NOMO-1 treated with dmso at 0.1 percent for 144 hours (cell line): ENCODE data around the gene NOS3.

Source experiments
- DNase-seq: peaks from one replicate; lab custom pipeline; 2025; ENCODE audit not compliant: unreplicated experiment; lab: John Stamatoyannopoulos, UW

Gene NOS3

DNA sequence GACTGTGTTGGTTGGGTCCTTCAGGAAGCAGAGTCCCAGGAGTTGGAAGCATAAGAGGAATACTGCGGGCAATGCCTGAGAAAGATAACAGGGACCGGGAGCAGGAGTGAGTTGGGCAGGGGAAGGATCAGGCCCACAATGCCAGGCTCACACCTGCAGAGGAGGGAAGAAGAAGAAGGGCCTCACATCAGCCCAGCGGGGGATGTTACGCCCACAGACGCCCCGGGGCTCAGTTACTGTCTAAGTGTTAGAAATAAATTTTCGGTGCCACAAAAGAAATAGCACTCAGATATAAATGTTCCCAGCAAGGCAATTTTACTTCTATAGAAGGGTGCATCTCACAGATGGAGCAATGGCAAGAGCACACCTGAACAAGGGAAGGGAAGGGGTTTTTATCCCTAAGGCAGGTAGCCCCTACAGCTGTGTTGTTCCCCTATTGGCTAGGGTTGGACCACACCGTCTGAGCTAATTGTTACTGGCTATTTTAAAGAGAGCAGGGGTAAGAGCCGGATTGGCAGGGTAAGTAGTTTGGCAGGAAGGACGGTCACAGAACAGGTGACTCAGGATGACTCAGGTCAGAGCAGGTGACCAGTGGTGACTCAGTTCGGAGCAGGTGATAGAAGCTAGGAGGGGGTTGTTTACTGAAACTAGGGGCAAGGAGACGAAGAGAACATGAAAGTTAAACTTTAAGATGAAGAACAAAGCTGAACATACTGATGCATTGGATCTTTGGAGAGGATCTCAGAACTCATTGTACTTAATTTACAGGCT is at the start of gene NOS3:
Gene NOS3 (plus strand): TSS at position 602 of the 771 bp plus-strand sequence. CDS start 2,787 bp downstream, outside the sequence.
- no peak for DNase-seq

DNA sequence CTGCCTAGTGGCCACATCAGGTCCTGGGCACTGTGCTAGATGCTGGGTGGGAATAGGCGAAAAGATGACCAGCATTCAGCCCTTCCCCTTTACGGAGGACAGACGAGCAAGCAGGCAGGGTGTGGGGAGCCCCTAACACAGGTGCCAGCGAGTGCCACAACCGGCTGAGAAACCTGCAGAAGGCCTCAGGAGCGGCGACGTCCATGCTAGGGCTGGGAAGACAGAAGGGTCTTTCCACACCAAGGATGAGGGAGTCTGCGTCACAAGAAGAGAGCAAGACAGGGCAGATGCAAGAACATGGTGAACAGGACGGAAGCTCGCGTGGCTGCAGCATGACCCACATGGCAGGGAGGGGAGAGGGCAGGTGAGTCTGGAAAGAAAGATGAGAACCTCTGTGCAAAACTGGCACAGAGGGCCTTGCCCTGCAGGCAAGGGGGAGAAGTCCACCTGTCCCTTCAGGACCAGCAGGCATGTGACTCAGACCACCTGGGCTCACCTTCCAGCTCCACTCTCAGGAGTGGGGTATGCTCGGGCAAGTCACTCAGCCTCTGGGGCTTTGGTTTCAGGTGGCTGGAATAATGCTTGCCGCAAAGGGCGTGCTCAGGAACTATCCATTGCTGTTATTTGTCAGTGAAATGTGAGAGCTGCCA is 49.3 kb upstream of the NOS3 start:
- no peak for DNase-seq

DNA sequence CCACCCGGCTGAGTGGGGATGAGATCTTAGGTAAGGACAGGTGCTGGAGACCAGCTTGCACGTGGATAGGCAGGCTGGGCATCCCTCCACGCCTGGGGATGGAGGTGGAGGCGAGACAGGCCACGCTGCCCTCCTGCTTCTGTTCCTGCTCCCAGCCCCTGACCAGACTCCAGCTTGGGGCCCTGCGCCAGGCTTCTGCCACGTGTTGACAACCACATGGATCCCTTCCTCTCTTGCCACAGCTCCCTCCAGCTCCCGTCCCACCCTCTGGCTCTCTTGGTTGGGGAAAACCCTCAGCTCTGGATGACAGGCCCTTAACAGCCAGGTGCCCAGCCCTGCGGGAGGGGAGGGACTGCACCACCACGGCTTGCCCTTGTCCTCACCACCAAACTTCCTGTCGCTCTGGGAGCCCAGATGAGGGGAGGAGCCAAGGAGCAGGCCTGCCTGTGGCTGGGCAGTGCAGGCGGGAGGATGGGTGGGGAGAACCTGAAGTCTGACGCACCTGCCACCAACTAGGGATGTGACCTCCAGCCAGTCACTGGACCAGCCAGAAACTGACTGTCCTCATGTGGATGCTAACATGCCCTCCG is 48.7 kb upstream of the NOS3 start:
- no peak for DNase-seq

DNA sequence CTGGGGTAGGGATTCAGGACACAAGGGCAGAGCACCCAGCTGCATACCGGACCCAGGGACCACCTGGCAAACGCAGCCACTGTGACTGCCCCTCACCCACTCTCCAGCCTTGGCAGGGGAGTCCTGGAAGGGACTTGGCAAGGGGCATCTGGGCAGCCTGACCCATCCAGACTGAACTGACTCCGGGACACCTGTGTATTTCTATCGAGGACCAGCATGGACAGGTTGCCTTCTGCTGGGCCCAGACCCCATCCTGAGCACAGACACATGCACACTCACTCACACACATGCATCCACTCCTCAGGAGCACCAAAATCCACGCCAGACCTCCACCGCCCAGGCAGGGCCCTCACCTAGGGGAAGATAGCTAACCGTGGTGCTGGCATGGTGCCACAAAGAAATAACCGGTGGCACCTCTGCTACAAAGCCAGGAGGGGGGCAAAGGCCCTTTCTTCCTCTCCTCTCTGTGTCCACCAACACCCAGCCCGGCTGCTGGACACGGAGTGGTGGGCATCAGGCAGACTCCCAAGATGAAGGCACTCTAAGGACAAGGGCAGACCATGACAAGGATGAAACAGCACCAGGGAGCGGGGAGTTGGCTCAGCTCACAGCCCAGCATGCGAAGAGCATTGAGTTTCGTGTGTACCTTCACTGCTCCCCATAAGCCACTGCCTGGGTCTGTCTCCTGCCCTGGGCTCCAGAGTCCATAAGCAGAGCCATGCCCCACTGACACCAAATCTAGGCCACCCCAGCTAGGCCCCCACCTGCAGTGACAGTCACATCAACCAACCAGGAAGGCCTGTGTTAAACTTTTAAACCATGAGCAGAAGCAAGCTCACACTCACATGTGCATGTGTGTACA is 48.0 kb upstream of the NOS3 start:
- DNase-seq, result no peak

DNA sequence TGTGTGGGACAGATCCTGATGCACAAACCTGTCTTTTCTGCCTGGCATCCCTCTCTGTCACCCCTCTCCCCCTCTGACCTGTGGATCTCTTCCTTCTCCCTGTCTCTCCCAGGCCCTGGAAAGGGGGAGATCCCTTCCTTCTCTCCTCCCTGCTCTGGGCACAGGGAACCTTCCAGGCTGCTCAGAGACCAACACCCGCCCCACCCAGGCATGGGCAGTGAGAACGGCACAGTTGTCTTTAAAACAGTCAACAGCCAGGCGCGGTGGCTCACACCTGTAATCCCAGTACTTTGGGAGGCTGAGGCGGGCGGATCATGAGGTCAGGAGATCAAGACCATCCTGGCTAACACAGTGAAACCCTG is 47.4 kb upstream of the NOS3 start:
- no peak for DNase-seq

DNA sequence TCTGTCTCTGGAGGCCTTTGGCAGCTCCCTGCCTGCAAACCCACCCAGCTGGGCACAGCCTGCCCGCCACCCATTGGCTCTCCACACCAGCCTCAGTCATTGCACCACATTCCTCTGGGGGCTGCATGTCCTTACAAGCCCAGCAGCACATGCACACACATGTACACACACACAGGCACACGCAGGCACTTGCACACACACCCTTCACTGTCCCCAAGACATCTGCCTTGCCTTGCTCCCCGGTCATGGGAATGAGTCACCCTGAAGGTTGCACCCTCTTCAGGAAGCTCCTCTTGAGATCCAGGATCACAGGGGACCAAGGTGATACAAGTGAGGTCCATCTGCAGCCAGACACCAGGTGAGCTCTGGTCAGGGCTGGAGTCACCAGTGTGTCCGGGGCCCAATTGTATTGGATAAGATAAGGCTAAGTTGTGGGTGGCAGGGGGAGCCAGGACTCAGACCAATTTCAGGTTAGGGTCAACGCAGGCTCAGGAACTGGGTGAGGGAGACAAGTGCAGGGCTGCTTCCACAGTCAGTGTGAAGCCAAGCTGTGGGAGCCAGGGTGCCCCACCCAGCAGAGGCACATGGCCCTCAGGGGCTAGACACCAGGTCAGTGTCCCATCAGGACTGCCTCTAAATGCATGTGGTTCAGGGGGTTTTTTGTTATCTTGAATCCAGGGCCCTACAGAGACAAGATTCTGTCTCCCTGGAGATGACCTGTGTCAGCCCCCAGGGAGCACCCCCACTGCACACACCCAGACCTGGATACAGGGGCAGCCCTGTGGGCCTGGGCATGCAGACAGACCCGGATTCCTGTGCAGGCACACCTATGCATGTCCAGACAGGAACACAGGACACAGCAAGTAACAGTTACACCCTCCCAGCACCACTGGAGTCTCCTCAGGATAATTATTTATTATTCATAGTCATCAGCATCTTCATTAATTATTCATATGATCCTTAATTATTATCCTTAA is 46.5 kb upstream of the NOS3 start:
- DNase-seq, result no peak

DNA sequence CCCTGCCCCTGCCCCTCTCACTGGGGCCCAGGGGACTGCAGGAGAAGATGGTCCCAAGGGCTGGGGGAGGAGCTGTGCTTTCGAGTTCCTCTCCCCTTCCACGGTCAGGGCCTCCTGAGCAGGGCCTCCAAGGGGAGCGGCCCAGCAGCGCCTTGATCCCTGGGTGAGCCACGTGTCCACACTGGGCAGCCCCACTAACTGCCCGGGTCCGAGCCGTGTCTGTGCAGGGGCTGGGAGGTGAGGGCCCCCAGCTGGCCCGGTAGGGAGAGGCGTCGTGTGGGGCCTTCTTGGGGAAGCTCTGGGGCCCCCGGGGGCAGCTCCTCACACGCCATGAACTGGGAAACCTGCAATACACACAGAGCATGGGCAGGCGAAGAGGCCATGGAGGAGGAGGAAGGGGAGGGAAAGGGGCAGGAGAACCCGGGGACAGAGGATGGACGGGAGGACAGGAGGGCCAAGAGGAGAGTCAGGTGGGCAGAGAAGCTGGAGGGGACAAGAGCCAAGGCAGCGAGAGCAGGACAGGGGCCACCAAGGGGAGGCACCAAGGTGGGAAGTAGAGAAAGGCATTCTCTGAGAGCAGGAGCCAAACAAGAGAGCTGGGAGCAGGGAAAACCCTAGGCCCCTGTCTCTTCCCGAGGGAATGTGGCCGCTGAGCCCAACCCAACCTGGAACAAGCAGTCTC is 45.5 kb upstream of the NOS3 start:
- DNase-seq, result no peak

DNA sequence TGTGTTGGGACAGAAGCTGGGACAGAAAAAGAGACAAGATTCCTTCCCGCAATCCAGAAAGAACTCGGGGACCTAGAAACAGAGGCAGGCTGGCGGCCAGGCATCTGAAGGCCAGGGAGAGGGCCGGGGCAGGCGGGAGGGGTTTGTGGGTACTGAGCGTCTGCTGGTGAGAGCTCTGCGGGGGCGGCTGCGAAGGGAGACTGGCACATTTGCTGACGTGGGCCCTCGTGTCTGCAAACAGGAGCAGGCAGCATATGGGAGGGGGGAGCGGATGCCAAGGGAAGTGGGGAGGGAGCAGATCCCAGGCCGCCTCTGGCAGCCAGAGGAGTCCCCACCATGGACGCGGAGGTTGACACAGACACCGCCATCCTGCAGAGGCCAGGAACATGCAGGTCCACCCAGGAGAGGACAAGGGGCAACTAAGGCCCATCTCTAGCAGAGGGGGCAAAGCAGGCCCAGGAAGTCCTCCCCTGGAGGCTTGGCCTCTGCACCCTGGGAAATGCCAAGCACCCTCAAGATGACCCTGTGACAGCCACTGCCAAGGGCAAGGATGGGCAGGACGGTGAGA is 44.9 kb upstream of the NOS3 start:
- no peak for DNase-seq

DNA sequence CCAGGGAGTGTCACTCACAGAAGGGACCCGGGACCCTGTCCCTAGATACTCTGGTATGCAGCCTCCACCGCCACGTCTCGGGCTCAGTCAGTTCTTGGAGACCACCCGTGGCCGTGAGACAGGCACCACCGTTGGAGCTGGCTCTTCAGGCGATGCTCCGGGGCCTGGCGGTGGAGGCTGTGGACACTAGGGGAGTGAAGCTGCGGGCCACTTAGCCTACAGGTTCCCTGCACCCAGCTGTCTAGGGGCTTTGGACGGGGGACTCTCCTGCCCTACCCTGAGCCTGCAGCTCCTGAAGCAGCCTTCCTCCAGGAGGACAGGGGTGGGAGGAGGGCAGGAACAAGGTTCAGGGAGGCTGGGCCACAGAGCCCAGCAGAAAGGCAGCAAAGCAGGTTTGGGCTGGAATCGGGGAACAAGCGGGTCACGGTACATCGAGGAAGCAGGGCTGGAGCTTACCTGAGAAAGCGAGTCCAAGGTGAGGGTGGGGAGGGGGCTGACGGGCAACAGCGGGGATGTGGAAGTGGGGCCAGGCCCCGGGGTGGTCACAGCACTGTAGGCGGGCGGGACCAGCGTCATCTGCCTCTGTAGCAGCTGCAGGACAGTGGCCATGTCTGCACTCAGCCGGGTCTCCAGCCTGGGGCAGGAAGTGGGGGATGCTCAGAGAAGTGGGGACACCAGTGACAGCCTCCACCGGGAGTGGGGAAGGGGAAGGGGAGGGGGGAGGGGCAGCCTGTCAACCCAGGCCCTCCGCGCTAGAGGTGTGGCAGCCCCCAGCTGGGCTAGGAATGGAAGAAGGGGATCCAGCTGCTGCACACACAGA is 44.2 kb upstream of the NOS3 start:
- no peak for DNase-seq

DNA sequence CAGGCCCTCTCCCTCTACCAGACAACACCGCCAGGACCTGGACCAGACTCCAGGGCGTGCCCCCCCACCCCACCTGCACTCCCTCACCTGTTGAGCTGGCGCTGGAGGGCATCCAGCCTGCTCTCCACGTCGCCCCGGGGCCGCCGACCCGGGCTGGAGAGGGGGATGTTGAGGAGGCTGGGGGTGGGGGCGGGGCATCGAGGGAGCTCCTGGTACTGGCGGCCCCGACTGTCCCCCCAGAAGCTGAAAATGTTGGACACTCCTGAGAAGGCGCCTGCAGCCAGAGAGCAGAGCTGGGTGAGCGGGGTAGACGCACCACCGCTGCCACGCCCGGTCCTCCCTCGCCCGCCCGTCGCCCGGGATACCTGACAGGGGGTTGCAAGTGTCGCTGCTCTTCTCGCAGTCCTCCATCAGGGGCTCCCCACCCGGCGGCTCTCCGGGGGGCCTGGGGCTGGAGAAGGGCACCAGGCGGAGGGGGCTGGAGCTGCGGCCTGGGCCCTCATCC is 43.5 kb upstream of the NOS3 start:
- no peak for DNase-seq

DNA sequence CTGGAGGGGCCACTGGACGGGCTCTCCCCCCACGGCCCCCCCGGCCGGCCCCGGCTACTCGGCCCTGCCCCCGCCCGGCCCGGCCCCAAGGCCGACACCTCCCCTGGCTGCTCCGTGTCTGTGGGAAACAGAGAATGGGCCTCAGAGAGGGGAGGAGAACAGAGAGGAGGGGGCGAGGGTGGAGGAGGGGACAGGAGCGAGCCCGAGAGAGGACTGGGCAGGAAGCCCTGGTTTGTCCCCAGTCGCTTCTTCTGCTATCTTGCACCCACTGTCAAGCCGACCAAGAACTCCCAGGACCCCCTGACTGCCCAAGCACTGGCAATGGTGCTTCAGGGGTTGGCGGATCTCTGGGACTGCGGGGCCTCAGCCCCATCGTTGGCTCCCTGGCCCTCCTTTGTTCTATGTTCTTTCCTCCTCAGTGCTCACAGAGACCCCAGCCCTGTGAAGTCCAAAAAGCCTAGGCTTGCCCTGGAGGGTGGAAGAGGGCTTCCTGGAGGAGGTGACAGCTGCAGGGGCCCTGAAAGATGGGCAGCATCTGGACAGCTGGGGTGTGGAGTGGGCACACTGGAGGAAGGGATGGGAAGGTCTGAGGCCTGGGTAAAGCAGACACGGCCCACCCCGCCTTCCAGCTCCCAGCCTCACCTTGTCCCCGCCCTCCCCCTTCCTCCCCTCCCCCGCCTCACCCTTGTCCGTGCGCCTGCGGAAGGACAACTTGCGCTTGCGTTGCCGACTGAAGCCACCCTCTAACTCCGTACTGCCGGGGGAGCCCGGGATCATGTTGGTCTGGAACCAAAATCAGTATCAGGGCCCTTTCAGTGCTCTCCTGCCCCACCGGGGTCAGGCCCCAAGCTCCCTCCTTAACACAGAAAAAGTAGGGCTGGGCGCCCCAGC is 42.8 kb upstream of the NOS3 start:
- DNase-seq, result no peak

DNA sequence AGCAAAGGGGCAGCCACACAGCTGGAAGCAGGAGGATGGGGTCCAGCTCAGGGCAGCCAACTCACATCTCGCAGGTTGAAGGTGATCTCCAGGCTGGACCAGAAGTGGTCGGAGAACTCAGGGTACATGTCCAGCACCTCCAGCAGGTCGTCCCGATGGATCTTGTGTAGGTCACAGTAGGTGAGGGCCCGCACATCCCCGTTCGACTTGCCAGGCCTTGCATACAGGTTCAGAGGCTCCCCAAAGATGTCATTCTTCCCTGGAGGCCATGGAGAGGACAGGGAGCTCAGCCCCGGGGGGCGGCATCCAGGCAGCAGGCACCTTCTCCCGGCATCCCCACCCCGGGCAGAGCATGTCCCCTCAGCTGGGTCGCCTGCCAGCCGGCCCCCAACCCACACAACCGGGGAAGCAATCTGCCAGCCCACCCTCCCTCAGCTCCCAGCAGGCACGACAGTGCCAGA is 42.0 kb upstream of the NOS3 start:
- DNase-seq, result no peak

DNA sequence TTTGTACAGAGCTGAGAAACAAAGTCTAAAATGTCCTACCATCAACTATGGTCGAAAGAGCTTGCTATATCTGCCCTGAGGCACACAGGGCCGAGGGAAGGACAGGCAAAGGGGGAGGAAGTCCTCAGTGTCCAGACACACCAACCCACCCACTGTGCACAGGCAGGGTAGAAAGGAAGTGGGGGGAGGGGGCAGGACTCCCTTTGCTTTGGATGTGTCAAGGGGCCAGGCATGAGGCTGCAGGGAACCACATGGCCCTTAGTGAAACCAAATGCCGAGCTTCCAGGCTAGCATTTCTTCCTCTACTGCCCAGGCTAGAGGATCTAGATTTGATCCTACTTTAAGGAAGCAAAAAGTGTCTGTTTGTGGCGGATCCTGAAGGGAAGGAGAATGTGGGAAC is 41.3 kb upstream of the NOS3 start:
- no peak for DNase-seq

DNA sequence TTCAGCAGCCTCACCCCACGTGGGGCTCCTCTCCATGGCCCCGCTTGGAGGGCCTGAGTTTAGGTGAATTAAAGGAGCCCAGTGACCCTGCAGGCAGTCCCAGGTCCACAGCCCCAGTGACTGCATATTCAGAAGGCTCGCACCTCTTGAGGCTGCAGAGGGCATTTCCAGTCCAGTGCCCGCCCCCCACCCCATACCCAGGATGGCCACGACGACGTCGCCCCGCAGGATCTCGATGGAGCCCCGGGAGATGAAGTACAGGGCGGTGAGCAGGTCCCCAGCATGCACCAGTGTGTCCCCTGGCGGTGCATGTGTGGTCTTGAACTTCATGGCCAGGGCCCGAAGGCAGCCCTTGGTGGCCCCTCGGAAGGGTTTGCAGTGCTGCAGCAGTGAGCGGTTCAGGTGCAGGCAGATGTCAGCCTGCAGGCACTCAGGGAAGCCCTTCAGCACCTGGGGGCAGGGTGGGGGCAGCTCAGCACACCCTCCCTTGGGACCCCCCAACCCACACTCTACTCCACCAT is 40.8 kb upstream of the NOS3 start:
- no peak for DNase-seq

DNA sequence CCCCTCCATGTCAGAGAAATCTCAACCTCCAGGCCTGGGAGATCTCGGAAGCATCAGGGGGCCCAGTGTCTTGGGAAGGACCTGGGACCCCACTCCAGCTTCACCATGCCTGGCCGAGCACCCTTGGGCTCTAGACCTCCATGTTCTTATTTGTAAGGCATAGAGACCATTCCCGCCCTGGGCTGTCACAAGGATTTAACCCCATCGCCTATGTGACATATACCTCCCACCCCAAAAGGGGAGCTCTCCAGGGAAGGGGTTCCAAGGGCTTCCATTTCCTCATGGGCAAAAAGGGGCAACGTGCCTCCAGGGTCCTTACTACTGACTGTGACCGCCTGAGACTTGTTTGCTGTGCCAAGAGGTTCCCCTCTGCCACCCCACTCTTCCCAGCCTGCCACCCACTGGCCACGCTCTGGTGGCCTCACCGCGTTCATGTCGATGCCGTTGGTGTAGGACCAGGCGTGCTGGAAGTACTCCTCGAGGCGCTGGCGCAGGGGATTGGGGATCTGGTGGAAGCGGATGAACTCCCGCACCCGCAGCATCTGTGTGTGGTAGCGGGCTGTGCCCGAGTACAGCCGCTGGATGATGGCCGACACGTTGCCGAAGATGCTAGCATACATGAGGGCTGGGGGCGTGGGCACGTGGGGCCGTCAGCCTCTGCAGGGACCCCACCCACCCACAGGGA is 40.2 kb upstream of the NOS3 start:
- no peak for DNase-seq

DNA sequence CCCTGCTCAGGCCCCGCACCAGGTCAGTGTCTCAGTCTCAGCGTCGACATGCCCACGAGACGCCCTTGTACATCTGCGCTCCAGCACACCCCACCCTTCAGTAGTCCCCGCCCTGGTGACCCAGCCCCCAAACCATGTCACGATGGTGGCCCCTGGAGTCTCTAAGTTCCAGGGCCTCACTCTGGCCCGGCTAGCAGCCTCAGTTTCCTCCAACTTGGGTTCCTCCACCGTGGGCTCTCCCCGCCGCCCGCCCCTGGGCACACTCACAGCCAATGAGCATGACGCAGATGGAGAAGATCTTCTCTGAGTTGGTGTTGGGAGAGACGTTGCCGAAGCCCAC is 39.7 kb upstream of the NOS3 start:
- DNase-seq, result no peak

DNA sequence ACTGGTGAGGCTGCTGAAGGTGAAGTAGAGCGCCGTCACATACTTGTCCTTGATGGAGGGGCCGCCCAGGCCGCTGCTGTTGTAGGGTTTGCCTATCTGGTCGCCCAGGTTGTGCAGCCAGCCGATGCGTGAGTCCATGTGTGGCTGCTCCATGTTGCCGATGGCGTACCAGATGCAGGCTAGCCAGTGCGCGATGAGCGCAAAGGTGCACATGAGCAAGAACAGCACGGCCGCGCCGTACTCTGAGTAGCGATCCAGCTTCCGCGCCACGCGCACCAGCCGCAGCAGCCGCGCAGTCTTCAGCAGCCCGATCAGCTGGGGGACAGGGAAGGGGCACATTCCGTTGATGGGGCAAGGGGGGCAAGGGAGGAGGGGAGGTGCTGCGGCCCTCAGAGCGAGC is 39.3 kb upstream of the NOS3 start:
- DNase-seq, result no peak
